Osteoblast (primary cell): ENCODE measurements around the gene AGFG1. TPM values are rescaled to one million over a fixed set of nuclear protein-coding genes. Genes with fewer than 3 reads are reported as not detected.

Experiments
- DNase-seq: peaks from one replicate; pipeline ENCODE4 v3.0.0; 2011; ENCODE audit warnings: low spot score, mixed read lengths; ENCODE audit not compliant: insufficient read length; ENCODE audit errors: missing footprints
- H2AFZ ChIP-seq: 2 replicates; pipeline ENCODE4 v1.6.0; 2011; ENCODE audit warnings: mild to moderate bottlenecking, low read length
- H3K27ac ChIP-seq: 2 replicates; pipeline ENCODE4 v1.5.1; 2011; ENCODE audit warnings: mild to moderate bottlenecking, low read depth, low read length, moderate library complexity
- H3K27me3 ChIP-seq: 2 replicates; pipeline ENCODE4 v1.6.0; 2012; ENCODE audit warnings: mild to moderate bottlenecking, control low read depth, inconsistent platforms, low read length, moderate library complexity; ENCODE audit not compliant: insufficient read depth
- H3K36me3 ChIP-seq: 2 replicates; pipeline ENCODE4 v1.5.1; 2011; ENCODE audit warnings: mild to moderate bottlenecking, low read length, control low read depth, moderate library complexity; ENCODE audit not compliant: insufficient read depth
- H3K4me1 ChIP-seq: 2 replicates; pipeline ENCODE4 v1.5.1; 2011; ENCODE audit warnings: mild to moderate bottlenecking, low read length, control low read depth, moderate library complexity; ENCODE audit not compliant: insufficient read depth
- H3K4me2 ChIP-seq: 2 replicates; pipeline ENCODE4 v1.6.0; 2011; ENCODE audit warnings: mild to moderate bottlenecking, low read length; ENCODE audit not compliant: insufficient read depth
- H3K4me3 ChIP-seq: fragments of 200-600 bp; sonication (generic); 3 replicates; pipeline ENCODE4 v1.5.1; 2012; ENCODE audit warnings: mild to moderate bottlenecking, low read length, inconsistent platforms; ENCODE audit not compliant: insufficient read depth
- H3K79me2 ChIP-seq: 2 replicates; pipeline ENCODE4 v1.6.0; 2012; ENCODE audit warnings: mild to moderate bottlenecking, low read length, control low read depth, inconsistent platforms; ENCODE audit not compliant: insufficient read depth
- H3K9me3 ChIP-seq: 2 replicates; pipeline ENCODE4 v1.5.1; 2011; ENCODE audit warnings: low read depth, low read length, control low read depth
- H4K20me1 ChIP-seq: 2 replicates; pipeline ENCODE4 v1.6.0; 2012; ENCODE audit warnings: mild to moderate bottlenecking, low read length, control low read depth; ENCODE audit not compliant: insufficient read depth
- total RNA-seq: library from RNA; depleted of rRNA; stranded (reverse); fragments of >200 nt; gene quantifications from 2 replicates; pipeline ENCODE4 v1.2.3, GENCODE V29; 2012
- TF ChIP-seq, protein P1 (sequence below): IDR thresholded peaks from 2 replicates; pipeline ENCODE4 v1.5.1; 2011; ENCODE audit warnings: mild to moderate bottlenecking, low read depth, low read length, moderate library complexity; ENCODE audit errors: extremely low read depth

Gene AGFG1
- total RNA-seq, 1 donor = 48.5 TPM

DNA sequence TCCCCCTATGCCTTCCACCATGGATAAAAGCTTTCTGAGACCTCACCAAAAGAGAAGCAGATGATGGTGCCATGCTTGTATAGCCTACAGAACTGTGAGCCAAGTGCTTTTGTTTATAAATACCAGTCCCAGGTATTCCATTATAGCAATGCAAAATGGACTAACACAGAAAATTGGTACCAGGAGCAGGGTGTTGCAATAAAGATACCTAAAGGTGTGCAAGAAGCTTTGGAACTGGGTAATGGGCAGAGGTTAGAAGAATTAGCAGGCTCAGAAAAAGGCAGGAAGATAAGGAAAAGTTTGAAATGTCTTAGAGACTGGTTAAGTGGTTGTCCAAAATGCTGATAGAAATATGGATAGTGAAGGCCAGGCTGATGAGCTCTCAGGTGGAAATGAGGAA lies 110.4 kb downstream of the AGFG1 start:
- H4K20me1 ChIP-seq = no peaks in the 10 kb centered on the region
- no peaks in the 10 kb centered on the region for H3K4me1 ChIP-seq
- H2AFZ ChIP-seq = no peak overlapping the region
- H3K9me3 ChIP-seq = no peaks in the 10 kb centered on the region
- H3K4me2 ChIP-seq = no peak overlapping the region
- no peaks in the 10 kb centered on the region for H3K27me3 ChIP-seq
- H3K79me2 ChIP-seq = no peaks in the 10 kb centered on the region
- DNase-seq = no peak
- no peaks in the 10 kb centered on the region for H3K36me3 ChIP-seq
- H3K27ac ChIP-seq = no peak overlapping the region
- H3K4me3 ChIP-seq = no peak overlapping the region
- TF ChIP-seq, protein P1, sequence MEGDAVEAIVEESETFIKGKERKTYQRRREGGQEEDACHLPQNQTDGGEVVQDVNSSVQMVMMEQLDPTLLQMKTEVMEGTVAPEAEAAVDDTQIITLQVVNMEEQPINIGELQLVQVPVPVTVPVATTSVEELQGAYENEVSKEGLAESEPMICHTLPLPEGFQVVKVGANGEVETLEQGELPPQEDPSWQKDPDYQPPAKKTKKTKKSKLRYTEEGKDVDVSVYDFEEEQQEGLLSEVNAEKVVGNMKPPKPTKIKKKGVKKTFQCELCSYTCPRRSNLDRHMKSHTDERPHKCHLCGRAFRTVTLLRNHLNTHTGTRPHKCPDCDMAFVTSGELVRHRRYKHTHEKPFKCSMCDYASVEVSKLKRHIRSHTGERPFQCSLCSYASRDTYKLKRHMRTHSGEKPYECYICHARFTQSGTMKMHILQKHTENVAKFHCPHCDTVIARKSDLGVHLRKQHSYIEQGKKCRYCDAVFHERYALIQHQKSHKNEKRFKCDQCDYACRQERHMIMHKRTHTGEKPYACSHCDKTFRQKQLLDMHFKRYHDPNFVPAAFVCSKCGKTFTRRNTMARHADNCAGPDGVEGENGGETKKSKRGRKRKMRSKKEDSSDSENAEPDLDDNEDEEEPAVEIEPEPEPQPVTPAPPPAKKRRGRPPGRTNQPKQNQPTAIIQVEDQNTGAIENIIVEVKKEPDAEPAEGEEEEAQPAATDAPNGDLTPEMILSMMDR = no peak

DNA sequence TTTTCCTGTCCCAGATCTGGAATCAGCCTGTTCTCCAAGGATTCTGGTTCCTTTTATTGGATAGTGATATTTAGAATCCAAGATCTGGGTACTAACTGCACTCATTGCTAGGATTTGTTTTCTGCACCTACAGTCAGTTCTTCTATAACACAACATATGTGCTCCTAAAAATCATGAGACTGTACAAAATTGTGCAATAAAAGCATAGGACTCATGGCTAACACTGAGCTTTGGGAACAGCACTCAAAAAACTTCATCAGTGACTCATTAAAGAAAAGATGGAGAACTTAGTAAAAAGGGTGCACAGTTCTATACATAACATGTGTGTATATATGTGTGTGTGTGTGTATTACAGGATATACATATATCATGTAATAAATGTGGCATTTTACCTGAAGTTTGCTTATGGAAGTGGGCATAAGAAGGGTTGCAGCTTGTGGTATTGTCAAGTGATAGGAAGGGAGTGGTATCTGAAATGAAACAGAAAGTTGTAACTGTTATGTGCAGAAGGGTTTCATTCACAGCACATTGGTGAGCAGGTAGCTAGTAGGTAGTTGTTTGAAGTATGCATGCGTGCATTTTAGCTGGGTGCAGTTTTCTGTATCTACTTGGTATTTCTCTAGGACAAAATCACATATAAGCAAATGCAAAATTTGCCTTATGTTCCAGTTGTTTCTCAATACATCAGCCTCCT lies 120.9 kb downstream of the AGFG1 start:
- Histone ChIP-seq H3K9me3 (no peaks in the 10 kb centered on the region), H3K36me3 (no peaks in the 10 kb centered on the region), H3K27me3 (no peaks in the 10 kb centered on the region), H3K4me3 (no peak overlapping the region), H3K4me1 (no peaks in the 10 kb centered on the region), H4K20me1 (no peaks in the 10 kb centered on the region), H3K4me2 (no peak overlapping the region), H2AFZ (no peak overlapping the region), H3K79me2 (no peaks in the 10 kb centered on the region), H3K27ac (no peak overlapping the region)
- peak; percentile 43 for DNase-seq
- TF ChIP-seq, protein P1 = no peak

DNA sequence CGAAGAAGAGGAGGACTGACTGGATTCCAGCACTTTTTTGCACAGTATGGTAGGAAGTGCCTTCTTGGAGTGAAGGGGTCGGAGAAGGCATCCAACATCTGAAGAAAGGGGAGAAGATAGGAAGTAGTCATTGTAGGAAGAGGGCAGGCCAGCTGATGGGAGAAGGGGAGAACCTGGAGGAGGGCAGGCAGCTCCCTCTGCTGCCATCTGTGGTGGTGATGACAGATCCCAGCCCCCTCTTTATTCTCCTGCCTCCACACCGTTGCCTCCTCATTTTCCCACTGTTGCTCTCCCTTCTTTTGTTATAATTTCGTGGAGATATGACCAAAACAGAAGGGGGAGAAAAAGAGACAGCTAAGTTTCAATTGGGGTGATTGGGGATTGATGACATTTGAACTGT lies 123.8 kb downstream of the AGFG1 start:
- TF ChIP-seq, protein P1 = no peak
- Histone ChIP-seq H3K9me3 (no peaks in the 10 kb centered on the region), H3K36me3 (no peaks in the 10 kb centered on the region), H3K4me1 (no peaks in the 10 kb centered on the region), H3K27ac (no peak overlapping the region), H3K79me2 (no peaks in the 10 kb centered on the region), H3K27me3 (peaks cover 2% of the 10 kb centered on the region), H2AFZ (no peak overlapping the region), H3K4me2 (no peak overlapping the region), H4K20me1 (no peaks in the 10 kb centered on the region), H3K4me3 (no peak overlapping the region)
- peak; percentile 74 for DNase-seq

DNA sequence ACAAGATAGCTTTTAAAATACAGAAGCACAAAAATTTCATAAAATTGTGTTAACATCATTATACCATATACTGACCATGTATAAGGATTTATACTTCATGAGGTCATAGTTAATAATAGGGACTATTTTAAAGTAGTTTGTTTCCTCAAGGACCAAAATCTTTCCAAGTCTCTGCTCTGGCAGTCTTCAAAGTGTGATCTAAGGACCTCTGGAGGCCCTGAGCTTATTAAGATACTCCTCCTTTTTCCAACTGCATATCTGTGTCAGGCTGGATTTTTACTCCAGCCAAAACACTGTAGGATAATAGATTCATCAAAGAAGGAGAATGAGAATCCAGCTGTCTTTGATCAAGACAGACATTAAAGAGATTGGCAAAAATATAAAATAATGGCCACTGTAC lies 125.1 kb downstream of the AGFG1 start:
- Histone ChIP-seq H3K27me3 (peaks cover 2% of the 10 kb centered on the region), H3K4me2 (no peak overlapping the region), H3K4me3 (no peak overlapping the region), H3K27ac (no peak overlapping the region), H3K36me3 (no peaks in the 10 kb centered on the region), H3K9me3 (no peaks in the 10 kb centered on the region), H2AFZ (no peak overlapping the region), H3K4me1 (no peaks in the 10 kb centered on the region), H3K79me2 (no peaks in the 10 kb centered on the region), H4K20me1 (no peaks in the 10 kb centered on the region)
- TF ChIP-seq, protein P1 = no peak
- DNase-seq = no peak
